CD4-positive, alpha-beta T cell (primary cell): ENCODE data around the gene CXCR6. TPM values are rescaled to one million over a fixed set of nuclear protein-coding genes. Genes with fewer than 3 reads are reported as not detected.

Experiments used
- ATAC-seq: fragments of 200-7000 bp; cut with Tn5 transposase; one replicate; pipeline ENCODE4 v1.10.0; 2022; ENCODE audit warnings: mild to moderate bottlenecking; ENCODE audit not compliant: poor library complexity
- CTCF ChIA-PET: fragments of 350-600 bp; sonication (Branson Sonifier 250); formaldehyde crosslinking; loops from one replicate; lab custom pipeline; 2021; ENCODE audit warnings: antibody characterized with exemption, inconsistent platforms; lab: Charles Lee
- POLR2A ChIA-PET: fragments of 350-600 bp; sonication (Branson Sonifier 250); formaldehyde crosslinking; loops from one replicate; lab custom pipeline; 2021; ENCODE audit warnings: antibody characterized with exemption, inconsistent platforms; lab: Charles Lee
- DNase-seq, 14 experiments: peaks; one replicate each; pipeline ENCODE4 v3.0.0-alpha.2; 2013 to 2020; ENCODE audit warnings: mixed read lengths in 2 of 14
- H3K27ac ChIP-seq, 2 donors: one replicate each; pipeline versions ENCODE4 v1.5.1 to v1.7.0; 2013; ENCODE audit warnings: low read length in 2 of 2, low read depth in 1 of 2, mild to moderate bottlenecking in 1 of 2
- H3K27me3 ChIP-seq, 2 experiments: 1 replicate in 1 of 2; 2 replicates in 1 of 2; pipeline versions ENCODE4 v1.6.1 to v1.7.0; 2013; ENCODE audit warnings: low read length in 2 of 2, control low read depth in 1 of 2, mild to moderate bottlenecking in 1 of 2, moderate library complexity in 1 of 2; ENCODE audit not compliant: insufficient read depth in 2 of 2, control insufficient read depth in 1 of 2
- H3K36me3 ChIP-seq: one replicate; pipeline ENCODE4 v1.6.1; 2013; ENCODE audit warnings: low read length, control low read depth; ENCODE audit not compliant: insufficient read depth
- H3K4me1 ChIP-seq: one replicate; pipeline ENCODE4 v1.6.1; 2013; ENCODE audit warnings: low read length, control low read depth; ENCODE audit not compliant: insufficient read depth
- H3K4me3 ChIP-seq: one replicate; pipeline ENCODE4 v1.5.1; 2013; ENCODE audit warnings: mild to moderate bottlenecking, low read length, moderate library complexity
- H3K9me3 ChIP-seq, 2 experiments: 1 replicate in 1 of 2; 2 replicates in 1 of 2; pipeline versions ENCODE4 v1.6.1 to v1.7.0; 2013; ENCODE audit warnings: low read length in 2 of 2, mild to moderate bottlenecking in 2 of 2, control low read depth in 1 of 2, moderate library complexity in 1 of 2; ENCODE audit not compliant: control insufficient read depth in 1 of 2, insufficient read depth in 1 of 2
- H3K27ac Mint-ChIP-seq: one replicate; pipeline ENCODE4 v1.8.0; 2020; ENCODE audit warnings: mixed read lengths
- H3K27me3 Mint-ChIP-seq: one replicate; pipeline ENCODE4 v1.8.0; 2021; ENCODE audit warnings: mixed read lengths
- H3K36me3 Mint-ChIP-seq: one replicate; pipeline ENCODE4 v1.8.0; 2021; ENCODE audit warnings: low read depth, mixed read lengths
- H3K4me1 Mint-ChIP-seq: one replicate; pipeline ENCODE4 v1.8.0; 2021; ENCODE audit warnings: low read depth, mixed read lengths
- H3K4me3 Mint-ChIP-seq: one replicate; pipeline ENCODE4 v1.8.0; 2020; ENCODE audit warnings: mild to moderate bottlenecking, mixed read lengths
- H3K9me3 Mint-ChIP-seq: one replicate; pipeline ENCODE4 v1.8.0; 2020; ENCODE audit warnings: mixed read lengths
- intact Hi-C, 2 experiments: fragments of 100-400 bp; cut with DNase I in 1 of 2; cut with micrococcal nuclease in 1 of 2; formaldehyde crosslinking; loops; one replicate each; pipeline versions ENCODE4 v1.15.1 to v1.9.0; 2023 to 2025; cut with DNase I, micrococcal nuclease
- total RNA-seq, 174 experiments: library from RNA in 2 of 174; stranded (reverse) in 2 of 174; gene quantifications; one replicate each; pipeline ENCODE4 v1.2.3 and lab custom pipeline; 2021 to 2026
- TF ChIP-seq, protein P1 (sequence below): fragments of 200-600 bp; IDR thresholded peaks from one replicate; pipeline ENCODE4 v1.8.0; 2022; ENCODE audit warnings: antibody characterized with exemption, mild to moderate bottlenecking

The CXCR6 gene
- total RNA-seq, 2 experiments from 2014 or later = 1.7 to 2.0 TPM

DNA sequence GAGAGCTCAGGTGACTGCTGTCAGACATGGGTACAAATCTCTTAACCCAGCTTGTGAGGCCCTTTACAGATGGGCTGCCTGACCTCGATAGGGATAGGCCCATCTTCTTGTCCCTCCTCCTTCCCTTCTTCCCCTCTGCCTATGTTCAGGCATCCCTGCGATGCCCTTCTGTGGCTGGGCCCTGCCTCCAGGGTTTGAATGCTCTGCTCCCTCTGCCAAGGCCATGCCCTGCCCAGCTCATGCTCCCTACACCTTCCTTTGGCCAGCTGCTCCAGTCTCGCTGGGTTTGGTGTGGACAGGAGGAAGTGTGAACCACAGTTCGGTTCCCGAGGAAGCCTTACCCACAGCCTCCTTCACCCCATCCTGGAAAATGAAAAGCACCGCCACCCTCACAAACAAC lies 48.1 kb downstream of the CXCR6 start:
- Histone ChIP-seq H3K27me3 (no peaks in the 10 kb centered on the region), H3K4me1 (peaks cover 83% of the 10 kb centered on the region), H3K4me3 (no peak overlapping the region), H3K36me3 (peaks cover 8% of the 10 kb centered on the region), H3K9me3 (no peaks in the 10 kb centered on the region), H3K27ac (no peak overlapping the region)
- Mint-ChIP-seq H3K9me3 (no peaks in the 10 kb centered on the region), H3K4me1 (peaks cover 81% of the 10 kb centered on the region), H3K27me3 (no peaks in the 10 kb centered on the region), H3K27ac (peak overlapping the region; percentile 92), H3K36me3 (peaks cover 14% of the 10 kb centered on the region), H3K4me3 (no peak overlapping the region)
- ChIA-PET POLR2A (interaction anchor here (0.8 kb wide), 1 partner anchor 34 kb away, joined by 3 read pairs; no protein-coding TSS in a partner anchor), CTCF (no interaction called here)
- DNase-seq (no peak), ATAC-seq (no peak)
- TF ChIP-seq, protein P1, sequence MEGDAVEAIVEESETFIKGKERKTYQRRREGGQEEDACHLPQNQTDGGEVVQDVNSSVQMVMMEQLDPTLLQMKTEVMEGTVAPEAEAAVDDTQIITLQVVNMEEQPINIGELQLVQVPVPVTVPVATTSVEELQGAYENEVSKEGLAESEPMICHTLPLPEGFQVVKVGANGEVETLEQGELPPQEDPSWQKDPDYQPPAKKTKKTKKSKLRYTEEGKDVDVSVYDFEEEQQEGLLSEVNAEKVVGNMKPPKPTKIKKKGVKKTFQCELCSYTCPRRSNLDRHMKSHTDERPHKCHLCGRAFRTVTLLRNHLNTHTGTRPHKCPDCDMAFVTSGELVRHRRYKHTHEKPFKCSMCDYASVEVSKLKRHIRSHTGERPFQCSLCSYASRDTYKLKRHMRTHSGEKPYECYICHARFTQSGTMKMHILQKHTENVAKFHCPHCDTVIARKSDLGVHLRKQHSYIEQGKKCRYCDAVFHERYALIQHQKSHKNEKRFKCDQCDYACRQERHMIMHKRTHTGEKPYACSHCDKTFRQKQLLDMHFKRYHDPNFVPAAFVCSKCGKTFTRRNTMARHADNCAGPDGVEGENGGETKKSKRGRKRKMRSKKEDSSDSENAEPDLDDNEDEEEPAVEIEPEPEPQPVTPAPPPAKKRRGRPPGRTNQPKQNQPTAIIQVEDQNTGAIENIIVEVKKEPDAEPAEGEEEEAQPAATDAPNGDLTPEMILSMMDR = no peak
- intact Hi-C loops = loop anchor here (5.0 kb wide), 2 partner anchors 39 to 44 kb away; no protein-coding TSS in a partner anchor

DNA sequence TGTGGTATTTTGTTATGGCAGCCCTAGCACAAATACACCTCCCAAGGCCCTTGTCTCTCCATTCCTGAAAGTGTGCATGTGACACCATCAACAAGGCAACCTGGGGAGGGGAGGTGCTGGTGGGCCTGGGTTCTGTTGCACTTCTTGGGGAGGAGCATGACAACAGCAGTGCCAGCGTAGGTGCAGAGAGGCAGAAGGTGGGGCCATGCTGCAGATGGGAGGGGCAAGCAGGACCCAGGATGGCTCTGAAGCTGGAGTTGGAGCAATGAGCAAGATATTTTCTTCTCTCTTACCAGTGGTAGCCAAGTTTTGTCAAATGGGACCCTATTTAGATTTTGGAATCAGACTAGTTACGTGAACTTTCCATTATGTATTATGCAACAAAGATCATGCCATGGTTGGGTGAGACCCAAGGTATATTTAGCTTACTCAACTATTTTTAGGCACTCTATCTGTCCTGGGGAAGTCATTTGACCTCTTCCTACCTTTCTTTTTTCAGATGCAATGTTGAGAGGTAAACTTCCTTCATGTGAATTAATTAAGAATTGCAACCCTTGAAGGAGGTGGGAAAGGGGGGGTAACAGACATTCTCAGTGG lies 49.0 kb downstream of the CXCR6 start:
- POLR2A ChIA-PET = interaction anchor here (4.7 kb wide), 1 partner anchor 16 kb away, joined by 42 read pairs; no protein-coding TSS in a partner anchor
- no peak for ATAC-seq
- intact Hi-C loops = loop anchor here (5.0 kb wide), 2 partner anchors 40 to 45 kb away; no protein-coding TSS in a partner anchor
- Histone ChIP-seq H3K27ac (no peak overlapping the region), H3K4me1 (peaks cover 80% of the 10 kb centered on the region), H3K36me3 (peaks cover 8% of the 10 kb centered on the region), H3K4me3 (no peak overlapping the region), H3K27me3 (no peaks in the 10 kb centered on the region), H3K9me3 (no peaks in the 10 kb centered on the region)
- Mint-ChIP-seq H3K4me3 (peak overlapping the region; percentile 30), H3K27ac (peak overlapping the region; percentile 92), H3K36me3 (peaks cover 14% of the 10 kb centered on the region), H3K27me3 (no peaks in the 10 kb centered on the region), H3K9me3 (no peaks in the 10 kb centered on the region), H3K4me1 (peaks cover 78% of the 10 kb centered on the region)
- peak in 2 of 14 experiments; percentile 19 to 25 for DNase-seq
- CTCF ChIA-PET = interaction anchor here (0.7 kb wide), 1 partner anchor 53 kb away, joined by 3 read pairs; no protein-coding TSS in a partner anchor
- TF ChIP-seq, protein P1 = no peak

DNA sequence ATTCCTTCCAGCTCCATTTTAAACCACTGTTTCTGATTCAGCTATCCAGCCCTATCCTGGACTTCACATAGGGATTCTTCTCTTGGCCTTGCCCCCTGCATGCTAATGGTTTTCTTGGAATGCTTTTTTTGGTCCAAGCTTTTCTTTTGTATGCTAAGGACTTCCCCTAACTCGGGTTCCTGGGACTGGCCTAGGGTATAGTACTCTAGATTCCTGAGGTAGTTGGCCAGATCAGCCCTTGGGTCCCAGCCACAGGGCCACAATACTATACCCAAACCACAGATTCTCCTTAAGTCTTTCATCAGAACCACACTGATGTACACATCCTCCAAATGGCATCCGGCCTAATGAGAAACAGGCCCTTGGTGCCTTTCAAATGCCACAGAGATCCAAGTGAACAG lies 49.6 kb downstream of the CXCR6 start:
- Mint-ChIP-seq H3K36me3 (peaks cover 14% of the 10 kb centered on the region), H3K4me3 (peak overlapping the region; percentile 83), H3K4me1 (peaks cover 75% of the 10 kb centered on the region), H3K27me3 (no peaks in the 10 kb centered on the region), H3K9me3 (no peaks in the 10 kb centered on the region), H3K27ac (peak overlapping the region; percentile 92)
- no peak overlapping the region for H3K27ac ChIP-seq
- intact Hi-C loops = loop anchor here (5.0 kb wide), 2 partner anchors 41 to 46 kb away; no protein-coding TSS in a partner anchor
- TF ChIP-seq, protein P1 = no peak
- peaks cover 76% of the 10 kb centered on the region for H3K4me1 ChIP-seq
- peak in 1 of 14 experiments; percentile 53 for DNase-seq
- no peak for ATAC-seq
- H3K4me3 ChIP-seq = no peak overlapping the region
- H3K27me3 ChIP-seq = no peaks in the 10 kb centered on the region
- peaks cover 8% of the 10 kb centered on the region for H3K36me3 ChIP-seq
- no peaks in the 10 kb centered on the region for H3K9me3 ChIP-seq
- CTCF ChIA-PET = interaction anchor here (0.7 to 1.6 kb wide), 4 partner anchors 12 to 54 kb away, joined by 3 to 5 read pairs (median 4); no protein-coding TSS in a partner anchor
- POLR2A ChIA-PET = interaction anchor here (0.6 to 4.7 kb wide), 2 partner anchors 17 to 362 kb away, joined by 3 to 42 read pairs; no protein-coding TSS in a partner anchor
